NCI-H82 (cell line): ENCODE results near the gene APBA2.

ENCODE experiments used
- DNase-seq: peaks from one replicate; lab custom pipeline; 2025; lab: John Stamatoyannopoulos, UW

APBA2 gene

DNA sequence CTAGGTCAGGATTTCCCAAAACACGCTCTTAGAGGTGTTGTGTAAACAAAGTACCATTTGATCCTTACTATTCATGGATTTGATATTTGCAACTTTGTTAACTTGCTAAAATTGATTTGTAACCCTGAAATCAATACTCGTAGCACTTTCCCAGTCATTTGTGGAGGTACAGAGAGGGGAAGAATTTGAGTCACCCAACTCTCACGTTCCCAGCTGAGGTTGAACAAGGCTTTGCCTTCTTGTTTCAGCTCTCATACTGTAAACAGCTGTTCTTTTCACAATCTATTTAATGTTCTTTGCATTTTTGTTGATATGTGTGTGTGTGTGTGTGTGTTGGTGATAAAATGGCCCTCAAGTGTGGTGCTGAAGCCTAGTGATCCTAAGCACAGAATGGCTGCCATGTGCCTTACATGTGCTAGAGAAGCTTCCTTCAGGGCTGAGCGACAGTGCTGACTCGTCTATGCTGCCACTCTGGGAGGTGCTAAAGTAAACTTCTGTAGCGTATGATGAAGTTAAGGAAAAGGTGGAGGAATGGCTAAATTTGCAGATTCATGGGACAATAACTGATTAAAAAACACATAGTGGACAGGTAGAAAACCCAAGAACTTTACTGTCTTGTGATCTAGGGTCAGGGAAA, 173.2 kb downstream of the APBA2 start:
- no peak for DNase-seq

DNA sequence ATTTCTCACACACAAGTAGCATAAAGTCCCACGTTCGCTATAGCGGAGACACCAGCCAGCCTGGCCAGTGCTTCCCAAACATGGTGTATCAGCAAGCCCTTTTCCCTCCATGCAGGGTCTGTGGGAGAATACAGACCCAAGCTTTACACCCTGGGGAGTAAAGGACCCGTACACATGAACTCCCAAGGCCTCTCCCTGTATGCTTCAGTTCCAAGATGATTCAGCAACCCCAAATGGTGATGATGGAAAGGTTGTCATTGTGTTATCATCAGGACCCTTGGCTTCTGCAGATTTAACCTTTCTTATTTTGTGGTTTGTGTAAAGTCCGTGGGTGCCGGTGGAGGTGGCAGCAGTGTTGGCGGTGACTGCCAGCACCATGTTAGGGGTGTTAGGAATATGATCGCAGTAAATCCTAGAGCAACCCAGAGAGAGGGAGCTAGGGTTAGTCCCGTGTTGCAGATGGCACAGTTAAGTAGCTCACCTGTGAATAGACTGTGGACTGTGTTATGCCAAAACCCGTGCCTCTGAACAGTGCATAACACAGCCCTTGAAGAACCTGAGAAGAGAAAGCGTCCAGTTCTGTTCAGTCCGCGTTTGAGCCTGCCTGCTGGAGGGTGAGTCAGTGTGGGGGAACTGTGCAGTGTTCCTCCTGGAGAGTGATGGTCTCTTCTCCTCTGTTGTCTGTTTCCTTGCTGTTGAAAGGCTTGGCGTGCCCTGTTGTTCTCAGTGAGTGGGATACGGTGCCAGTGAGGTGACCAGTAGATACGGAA, 174.3 kb downstream of the APBA2 start:
- DNase-seq: no peak

DNA sequence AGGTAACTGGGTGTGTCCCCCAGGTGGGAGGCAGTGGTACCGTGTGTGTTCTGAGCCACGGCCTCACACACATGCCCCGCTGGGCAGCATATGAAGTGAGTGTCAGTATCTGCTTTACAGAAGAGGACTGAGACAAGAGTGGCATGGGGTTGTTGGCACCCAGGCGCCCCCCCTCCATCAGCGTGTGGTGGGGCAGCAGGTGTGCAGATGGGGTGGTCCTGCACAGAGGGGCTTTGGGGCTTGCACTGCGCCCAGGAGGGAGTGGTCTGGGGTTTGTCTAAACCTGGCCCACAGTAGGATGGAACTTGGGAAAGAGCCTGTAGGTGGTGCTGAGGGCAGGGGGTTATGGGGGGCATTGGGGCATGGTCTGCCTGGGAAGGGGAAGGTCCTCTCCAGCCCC, 176.0 kb downstream of the APBA2 start:
- no peak for DNase-seq

DNA sequence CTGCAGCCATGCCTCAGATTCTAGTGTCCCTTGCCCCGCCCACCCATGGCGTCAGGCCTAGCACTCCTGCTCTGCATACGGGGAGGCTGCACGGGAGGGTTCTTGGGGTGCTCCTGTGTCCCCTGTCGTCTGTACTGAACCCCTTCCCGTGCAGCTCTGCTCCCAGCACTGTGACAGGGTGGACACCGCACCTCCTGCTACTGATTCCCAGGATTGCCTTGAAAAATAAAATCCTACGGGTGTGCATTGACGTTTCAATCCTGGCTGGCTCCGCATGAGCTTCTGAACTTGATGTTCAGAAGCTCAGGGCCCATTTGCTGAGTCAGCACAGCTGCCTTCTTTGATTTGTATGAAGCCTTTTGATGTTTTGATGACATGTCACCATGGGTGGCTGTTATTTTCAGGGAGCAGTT, 176.4 kb downstream of the APBA2 start:
- no peak for DNase-seq

DNA sequence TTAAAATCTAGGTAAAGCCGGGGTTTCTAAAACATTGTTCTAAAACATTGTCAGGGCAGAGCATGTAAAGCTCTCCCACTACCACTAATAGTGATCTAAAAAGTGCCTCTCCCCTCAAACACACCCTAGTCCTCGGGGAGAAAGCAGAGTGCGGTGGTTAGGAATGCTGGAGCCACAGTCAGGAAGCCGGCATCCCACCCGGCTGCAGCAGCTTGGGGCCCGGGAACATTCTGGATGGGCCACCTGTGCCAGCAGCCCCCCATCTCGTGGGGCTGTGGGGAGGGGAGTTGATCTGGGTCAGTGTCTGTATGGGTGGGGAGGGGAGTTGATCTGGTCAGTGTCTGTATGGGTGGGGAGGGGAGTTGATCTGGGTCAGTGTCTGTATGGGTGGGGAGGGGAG, 176.9 kb downstream of the APBA2 start:
- DNase-seq: no peak

DNA sequence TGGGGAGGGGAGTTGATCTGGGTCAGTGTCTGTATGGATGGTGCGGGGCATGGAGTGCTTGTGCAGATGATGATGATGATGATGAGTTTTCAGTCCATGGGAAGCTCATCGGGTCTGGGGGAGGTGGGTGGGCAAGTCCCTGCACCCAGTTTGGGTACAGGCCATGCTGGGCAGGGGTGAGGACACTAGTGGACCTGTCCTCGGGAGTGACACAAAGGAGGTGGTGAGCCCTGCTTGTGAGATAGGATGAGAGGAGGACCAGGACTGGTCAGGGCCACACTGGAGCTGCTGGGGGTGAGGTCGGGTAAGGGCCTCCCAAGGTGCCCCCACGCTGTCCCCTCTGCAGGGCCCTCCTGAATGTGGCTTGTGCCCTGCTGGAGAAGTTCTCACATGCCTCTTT, 177.9 kb downstream of the APBA2 start:
- DNase-seq: no peak

DNA sequence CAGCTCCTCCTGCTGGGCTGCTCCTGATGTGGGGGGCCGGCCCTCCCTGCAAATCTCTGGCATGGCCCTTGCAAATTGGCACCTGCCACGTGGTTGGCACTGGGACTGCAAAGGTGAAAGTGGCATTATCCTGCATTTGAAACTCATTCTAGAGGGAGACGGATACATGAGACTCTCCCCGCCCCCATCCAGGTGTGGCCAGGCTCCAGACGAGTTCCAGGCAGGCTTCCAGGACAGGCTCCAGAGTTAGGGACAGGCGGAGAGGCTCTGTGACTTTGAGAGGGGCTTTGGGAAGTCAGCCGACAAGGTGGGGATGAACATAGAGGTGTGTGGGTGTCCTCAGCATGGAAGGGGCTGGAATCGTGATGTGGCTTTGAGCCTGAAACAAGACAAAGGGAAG, 178.5 kb downstream of the APBA2 start:
- no peak for DNase-seq

DNA sequence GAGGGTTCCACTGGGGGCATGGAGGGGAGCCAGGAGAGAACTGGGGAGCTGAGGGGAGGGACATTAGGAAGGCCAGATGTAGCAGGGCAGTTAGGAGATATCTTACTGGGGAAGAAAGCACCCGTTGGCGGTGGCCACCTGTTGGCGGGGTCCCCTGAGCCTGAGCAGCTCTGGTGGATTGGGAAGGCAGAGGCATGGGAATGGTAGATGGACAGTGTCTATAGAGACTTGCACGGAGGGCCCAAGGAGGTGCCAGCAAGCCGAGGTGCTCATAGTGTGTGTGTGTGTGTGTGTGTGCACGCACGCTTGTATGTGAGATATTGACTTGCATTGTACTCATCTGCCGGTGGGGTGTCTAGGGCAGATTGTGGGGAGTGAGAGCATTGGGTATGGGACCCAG, 179.0 kb downstream of the APBA2 start:
- no peak for DNase-seq

DNA sequence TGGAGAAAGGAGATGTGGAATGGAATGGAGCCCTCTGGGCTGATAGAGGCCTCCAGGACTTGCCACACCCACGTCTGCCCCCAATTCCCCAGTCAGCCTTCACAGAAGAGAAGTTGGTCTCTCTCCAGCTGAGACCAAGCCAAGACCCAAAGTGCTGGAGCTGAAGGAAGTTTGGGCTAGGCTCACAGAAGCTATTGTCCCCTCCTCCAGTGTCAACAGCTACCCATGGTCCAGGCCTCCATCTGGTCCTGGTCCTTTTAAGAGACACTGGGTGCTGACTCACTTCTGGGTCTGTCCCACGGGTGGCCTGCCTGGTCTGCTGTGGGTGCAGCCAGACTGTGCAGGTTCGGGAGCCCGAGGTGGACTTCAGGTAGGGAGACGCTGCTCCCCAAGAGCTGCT, 179.8 kb downstream of the APBA2 start:
- DNase-seq: no peak

DNA sequence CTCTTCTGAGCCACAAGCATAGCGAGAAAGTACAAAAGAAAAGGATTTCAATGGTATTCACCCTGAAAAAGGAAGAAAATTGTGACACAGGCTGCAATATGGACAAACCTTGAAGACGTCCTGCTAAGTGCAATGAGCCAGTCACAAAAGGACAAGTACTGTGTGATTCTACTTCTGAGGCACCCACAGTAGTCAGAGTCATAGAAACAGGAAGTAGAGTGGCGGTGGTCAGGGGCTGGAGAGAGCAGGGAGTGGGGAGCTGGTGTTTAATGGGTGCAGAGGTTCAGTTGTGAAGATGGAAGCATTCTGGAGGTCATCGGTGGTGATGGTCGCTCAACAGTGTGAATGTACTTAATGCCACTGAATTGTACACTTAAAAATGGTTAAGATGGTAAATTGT, 180.5 kb downstream of the APBA2 start:
- no peak for DNase-seq

DNA sequence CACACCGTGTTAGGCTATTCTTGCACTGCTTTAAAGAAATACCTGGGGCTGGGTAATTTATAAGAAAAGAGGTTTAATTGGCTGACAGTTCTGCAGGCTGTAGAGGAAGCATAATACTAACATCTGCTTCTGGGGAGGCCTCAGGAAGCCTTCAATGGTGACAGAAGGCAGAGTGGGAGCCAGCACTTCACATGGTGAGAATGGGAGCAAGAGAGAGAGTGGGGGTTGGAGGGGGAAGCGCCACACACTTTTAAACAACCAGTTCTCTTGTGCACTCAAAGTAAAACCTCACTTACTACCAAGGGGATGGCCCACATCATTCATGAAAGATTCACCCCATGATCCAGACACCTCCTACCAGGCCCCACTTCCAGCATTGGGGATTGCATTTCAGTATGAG, 181.1 kb downstream of the APBA2 start:
- DNase-seq: no peak

DNA sequence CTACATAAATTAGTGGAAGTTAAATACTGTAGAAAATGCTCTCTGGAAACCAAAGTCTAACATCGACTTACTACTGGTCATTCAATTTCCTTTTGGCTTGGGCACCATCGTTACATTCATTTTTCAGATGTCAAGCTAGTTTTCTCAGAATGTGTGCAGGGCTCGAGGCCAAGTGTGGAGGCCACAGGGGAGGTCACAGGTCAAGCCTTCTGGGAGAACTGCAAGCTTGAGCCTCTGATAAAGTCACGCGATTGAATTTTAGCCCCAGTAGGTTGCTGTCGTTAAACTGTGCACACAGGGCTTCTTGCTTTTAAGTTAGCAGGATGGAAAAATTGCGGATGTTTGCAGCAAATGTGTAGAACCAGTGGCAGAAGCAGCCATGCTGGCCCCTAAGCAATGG, 182.2 kb downstream of the APBA2 start:
- DNase-seq: no peak

DNA sequence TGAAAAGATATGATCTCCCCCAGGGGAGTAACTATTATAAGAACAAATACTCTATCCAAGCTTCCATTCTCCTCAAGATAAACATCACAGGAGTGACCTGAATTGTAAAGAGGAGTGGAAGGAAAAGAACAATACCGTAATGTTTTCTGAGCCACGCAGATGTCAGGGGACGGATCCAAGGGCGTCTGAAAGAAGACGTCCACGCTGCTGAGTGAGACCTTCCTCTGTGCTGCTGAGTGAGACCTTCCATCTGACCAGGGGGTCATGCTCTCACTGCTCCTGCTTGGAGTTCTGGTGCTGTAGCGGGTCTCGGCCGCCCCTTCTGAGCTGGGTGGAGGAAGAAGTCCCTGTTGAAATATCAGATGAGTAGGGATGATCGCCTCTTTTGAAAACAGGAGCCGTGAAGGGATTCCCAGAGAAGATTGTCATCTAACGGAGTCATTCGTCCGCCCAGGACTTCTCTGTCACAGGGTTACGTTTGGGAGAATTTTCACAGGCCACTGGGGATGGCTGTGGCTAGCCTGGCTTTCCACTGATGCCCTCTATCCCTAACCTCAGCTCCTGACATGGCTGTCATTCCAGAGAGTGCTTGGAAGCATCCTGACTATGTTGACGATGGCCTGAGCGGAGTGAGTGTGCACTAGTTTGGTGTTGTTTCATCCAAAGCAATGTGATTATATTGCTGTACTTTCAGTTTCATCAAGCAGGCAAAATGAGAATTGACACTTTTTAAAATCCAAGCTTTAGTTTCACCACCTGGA, 184.9 kb downstream of the APBA2 start:
- no peak for DNase-seq

DNA sequence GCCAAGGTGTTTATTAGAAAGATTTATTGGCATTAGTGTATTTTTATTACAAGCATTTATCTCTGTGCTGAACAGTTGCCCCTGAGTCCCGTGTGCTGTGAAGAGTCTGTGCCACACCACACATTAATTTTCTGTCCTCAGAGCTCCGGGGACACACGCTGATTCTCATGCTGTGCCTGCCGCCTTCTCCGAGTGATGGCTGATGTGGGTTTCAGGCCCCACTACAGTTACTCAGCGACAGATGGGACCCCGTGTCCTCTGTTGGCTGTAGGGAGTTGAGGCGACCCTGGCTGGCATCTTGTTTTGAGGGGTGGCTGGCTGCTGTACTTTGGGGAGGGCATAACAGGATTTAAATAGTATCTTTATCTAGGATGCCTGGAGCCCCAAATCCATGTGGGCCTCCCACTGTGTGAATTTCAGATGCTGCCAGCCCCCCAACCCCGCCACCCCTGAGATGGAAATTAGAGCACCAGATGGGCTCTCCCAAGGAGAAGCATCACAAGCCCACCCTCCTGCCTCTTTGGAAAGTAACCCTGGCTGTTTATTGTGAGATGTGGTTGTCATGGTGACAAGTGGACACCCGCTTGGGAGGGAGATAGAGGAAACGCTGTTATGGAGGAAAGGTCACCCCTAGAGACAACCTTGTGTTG, 185.6 kb downstream of the APBA2 start:
- DNase-seq: no peak

DNA sequence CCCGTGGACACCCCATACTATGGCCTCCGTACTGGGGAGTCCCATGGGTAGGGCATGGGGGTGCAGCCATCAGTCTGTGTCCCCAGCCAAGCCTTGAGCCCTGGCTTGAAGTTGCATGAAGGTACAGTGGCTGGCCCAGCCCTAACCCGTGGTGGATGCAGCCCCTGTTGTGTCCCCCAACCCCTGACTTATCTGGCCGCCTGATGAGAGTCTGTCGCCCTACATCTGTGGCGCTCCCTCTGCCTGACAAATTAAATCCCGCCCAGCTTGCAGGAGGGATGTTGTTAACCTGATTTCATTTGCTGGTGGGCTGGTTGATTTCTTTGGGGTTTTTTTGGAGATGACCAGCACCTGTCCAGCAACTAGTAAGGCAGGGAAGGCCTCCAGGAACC, 186.1 kb downstream of the APBA2 start:
- DNase-seq: no peak

DNA sequence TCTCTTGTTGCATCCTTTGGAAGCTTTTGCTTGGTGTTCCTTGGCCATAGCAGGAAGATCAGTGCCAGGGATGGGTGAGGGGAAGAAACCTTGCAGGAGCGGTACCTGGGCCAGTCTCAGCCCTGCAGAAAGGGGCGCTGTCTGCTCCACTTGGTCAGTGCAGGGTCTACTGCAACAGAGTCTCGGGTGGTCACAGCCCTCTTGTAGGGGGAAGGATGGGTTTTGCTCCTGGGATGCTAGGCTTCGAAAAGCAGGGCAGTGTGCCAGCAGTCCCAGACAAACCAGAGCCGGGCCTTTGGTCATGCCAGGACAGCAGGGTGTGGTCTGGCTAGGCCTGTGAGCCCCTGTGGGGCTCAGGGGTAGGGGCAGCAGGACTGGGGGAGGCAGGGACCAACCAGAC, 186.7 kb downstream of the APBA2 start:
- no peak for DNase-seq

DNA sequence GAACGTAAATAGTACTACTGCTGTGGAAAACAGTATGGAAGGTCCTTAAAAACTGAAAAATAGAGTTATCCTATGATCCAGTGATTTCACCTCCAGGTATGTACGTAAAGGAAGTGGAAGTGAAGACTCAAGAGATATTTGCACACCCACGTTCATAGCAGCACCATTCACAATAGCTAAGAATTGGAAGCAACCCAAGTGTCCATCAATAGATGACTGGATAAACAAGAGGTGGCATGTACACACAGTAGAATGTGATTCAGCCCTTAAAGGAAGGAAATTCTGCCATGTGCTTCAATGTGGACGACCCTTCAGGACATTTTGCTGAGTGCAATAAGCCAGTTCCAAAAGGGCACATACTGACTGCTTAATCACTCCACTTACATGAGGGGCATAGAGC, 188.3 kb downstream of the APBA2 start:
- DNase-seq: no peak

DNA sequence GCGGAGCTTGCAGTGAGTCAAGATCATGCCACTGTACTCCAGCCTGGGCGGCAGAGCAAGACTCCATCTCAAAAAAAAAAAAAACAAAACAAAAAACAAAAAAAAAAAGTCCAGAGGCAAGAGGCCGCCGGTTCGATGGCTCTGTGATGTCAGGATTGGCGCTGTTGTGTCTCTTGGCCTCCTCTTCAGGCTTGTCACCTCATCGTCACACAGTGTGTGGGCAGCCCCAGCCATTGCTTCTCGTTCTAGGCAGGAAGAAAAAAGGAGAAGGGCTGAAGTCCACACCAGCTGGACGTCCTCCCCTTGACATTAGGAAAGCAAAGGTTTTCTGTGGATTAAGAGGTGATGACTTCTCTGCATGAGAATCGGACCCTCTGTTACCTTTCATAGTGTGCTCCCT, 192.8 kb downstream of the APBA2 start:
- no peak for DNase-seq

DNA sequence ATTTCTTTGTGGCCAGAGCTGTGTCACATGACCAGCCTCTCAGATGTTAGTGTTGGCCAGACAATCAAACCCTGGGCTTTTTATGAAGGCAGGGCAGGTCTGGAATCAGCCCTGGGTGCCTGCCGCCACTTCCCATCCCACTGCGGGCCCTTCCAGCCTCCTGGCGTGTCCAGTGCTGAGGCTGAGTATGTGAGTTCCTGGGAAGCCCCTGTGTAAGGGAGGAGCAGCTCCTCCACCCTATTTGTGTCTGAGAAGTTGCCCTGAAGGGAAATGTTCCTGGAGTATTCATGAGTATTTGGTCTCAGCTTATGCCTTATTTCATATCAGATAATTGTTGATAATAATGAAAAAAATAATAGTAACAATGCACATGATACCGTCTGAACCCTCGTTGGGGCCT, 193.7 kb downstream of the APBA2 start:
- no peak for DNase-seq

DNA sequence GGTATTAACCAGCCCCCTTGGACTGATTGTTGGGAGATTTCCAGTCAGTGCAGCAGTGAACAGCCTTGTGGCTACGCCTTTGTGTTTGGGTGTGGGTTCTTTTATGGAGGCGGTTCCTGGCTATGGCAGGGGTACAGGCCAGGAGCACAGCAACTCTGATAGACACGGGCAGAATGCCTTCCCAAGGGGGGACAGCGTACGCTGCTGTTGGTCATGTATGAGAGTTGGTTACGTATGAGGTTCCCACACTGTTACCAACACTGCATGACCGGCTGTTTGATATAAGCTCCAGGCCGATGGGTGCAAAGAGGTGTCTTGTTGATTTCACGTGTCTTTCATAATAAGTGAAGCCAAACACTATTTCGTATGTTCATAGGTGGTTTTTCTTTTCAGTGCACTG, 196.0 kb downstream of the APBA2 start:
- no peak for DNase-seq

DNA sequence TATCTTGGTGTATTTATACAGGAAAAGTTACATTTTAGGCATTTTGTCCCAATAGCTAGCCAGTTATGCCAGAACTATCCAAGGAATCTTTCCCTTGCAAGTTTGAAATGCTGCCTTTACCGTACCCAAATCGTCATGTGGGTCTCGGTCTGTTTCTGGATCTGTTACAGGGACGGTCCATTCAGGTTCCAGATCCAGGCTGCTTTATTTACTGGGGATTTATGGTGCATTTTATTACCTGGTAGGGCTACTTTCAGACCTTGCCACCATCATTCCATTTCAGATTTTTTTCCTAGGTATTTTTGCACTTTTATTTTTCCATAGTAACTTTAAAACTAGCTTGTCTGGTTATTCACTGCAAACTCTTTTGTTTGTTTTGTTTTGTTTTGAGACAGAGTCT, 197.4 kb downstream of the APBA2 start:
- no peak for DNase-seq

DNA sequence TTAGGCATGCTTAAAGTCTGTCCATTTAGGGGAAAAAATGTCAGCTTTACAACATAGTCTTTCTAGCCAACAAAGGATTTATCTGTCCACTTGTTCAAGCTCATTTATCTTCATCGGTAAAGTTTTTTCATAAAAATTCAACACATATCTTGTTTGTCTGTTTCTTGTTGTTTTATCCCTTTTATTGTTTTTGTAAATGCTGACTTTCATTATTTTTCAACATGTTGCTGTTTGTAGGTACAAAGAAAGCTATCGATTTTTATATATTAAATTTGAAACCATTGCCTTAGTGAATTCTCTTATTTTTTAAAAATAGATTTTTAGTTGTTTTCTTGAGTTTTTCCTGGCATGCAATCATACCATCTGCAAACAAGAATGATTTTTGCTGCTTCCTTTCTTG, 198.1 kb downstream of the APBA2 start:
- DNase-seq: no peak

DNA sequence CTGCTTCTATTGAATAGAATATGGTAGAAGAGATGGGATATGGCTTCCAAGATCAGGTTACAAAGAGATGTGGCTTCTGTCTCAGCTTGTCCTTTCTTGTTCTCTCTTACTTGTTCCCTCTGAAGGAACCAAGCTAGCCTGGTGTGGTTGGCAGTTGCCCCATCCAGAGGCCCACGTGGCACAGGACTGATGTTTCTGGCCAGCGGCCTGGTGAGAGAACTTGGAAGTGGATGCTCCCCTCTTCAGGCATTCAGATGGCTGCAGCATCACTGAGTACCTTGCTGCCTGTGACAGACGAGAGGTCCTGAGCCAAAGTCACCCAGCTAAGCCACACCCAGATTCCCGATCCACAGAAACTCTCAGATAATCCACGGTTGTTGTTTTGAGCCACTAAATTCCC, 200.2 kb downstream of the APBA2 start:
- DNase-seq: no peak
